Bronchial epithelial cell (primary cell): ENCODE results near the gene PRR14L. TPM values are rescaled to one million over a fixed set of nuclear protein-coding genes. Genes with fewer than 3 reads are reported as not detected.

Source experiments
- DNase-seq: peaks from one replicate; pipeline ENCODE4 v3.0.0-alpha.2; 2010; ENCODE audit warnings: low read depth
- FAIRE-seq: peaks from 2 replicates; lab custom pipeline; 2011; peaks lifted over from hg19 to GRCh38; lab: Jason Lieb, UNC
- H3K27me3 ChIP-seq: 2 replicates; pipeline ENCODE4 v1.5.1; 2011; ENCODE audit warnings: low read length; ENCODE audit not compliant: control insufficient read depth, insufficient read depth
- H3K36me3 ChIP-seq: 2 replicates; pipeline ENCODE4 v1.5.1; 2011; ENCODE audit warnings: low read length; ENCODE audit not compliant: control insufficient read depth, insufficient read depth
- H3K4me3 ChIP-seq: 2 replicates; pipeline ENCODE4 v1.5.1; 2011; ENCODE audit warnings: mild to moderate bottlenecking, low read depth, low read length, control low read depth
- CTCF ChIP-seq: IDR thresholded peaks from 2 replicates; pipeline ENCODE4 v1.5.1; 2011; ENCODE audit warnings: mild to moderate bottlenecking, moderate library complexity, low read length, control low read depth, inconsistent platforms; ENCODE audit not compliant: insufficient read depth, severe bottlenecking
- total RNA-seq: library from RNA; depleted of rRNA; stranded (reverse); fragments of >200 nt; gene quantifications from 2 replicates; pipeline ENCODE4 v1.2.1, GENCODE V29; 2014

The PRR14L gene
- total RNA-seq, 1 donor from 2014 or later: 17.4 TPM

DNA sequence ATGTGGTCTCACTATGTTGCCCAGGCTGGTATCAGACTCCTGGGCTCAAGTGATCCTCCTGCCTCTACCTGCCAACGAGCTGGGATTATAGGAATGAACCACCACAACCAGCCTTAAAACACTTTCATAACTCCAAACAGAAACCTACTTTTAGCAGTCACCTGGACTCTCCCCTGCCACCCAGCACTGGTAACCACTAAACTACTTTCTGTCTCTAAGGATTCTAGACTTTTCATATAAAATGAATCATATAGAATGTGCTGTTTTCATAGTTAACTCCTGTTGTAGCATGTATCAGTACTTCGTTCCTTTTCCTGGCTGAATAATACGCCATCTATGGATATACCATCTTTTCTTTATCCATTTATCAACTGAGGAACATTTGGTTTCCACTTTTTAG is 58.5 kb downstream of the PRR14L start:
- FAIRE-seq: no peak
- Histone ChIP-seq H3K4me3 (no peak overlapping the region), H3K36me3 (peaks cover 8% of the 10 kb centered on the region), H3K27me3 (no peaks in the 10 kb centered on the region)
- DNase-seq: no peak
- TF ChIP-seq CTCF: no peak

DNA sequence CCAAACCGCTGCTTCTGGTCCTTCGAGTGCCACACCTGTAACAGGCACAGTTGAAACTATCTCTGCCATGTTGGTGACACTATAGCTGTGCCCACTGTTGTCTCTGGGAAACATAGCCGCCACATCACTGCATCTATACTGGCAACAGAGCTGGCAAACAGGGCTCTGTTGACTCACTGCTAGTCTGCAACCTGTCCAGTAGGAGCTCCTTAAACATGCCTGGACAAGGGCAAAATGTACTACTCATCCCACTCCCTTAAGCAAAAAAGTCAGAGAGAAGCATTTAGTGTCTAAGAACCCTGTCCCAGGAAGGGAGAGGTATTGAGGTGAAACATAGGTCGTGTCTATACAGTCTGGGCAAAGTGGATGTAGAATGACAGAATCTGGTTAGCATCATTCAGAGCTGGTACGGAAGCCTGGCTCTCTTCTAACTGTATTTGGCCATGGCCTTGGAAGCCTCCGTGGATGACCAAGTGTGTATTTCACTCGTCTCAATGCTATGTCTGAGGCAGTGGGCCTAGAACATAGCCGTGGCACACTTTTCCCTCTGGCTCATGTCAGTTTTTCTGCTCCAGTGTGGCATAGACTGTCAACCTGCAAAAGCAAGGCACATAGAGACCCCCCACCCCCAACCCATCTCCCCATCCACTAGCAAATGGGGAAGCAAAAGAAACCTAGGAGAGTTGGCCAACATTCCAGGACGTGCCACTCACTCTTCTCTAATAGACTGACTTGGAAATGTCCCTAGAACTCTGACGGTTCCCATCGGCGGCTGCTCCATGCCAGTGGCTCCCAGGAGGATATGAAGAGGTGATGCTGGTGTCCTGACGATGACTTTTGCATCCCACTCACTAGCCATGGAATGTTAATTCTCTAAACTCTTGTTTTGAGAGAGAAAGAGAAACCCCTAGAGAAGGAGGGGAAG is 66.5 kb downstream of the PRR14L start:
- Histone ChIP-seq H3K27me3 (no peaks in the 10 kb centered on the region), H3K36me3 (peaks cover 4% of the 10 kb centered on the region), H3K4me3 (no peak overlapping the region)
- peak; percentile 11 for TF ChIP-seq CTCF
- DNase-seq (peak; percentile 97), FAIRE-seq (peak; percentile 99)

DNA sequence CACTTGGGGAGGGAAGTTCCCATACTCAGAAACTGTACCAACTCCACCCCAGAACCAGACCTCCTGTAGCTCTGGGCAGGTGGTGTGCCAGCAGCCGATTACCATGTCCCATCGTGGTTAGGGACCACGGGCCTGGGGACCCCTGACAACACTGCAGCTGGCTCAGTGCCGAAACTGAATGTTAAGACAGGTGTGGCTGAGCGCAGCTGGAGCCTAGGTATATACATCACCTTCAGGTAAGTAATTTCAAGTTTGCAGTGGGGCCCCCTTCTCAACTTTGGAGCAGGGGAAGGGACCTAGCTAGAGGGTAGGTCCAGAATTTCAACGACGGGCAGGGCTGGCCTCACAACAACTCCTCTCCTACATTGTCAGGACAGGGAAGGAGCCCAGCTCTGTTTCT is 67.2 kb downstream of the PRR14L start:
- no peak for TF ChIP-seq CTCF
- no peak for DNase-seq
- Histone ChIP-seq H3K27me3 (no peaks in the 10 kb centered on the region), H3K36me3 (peaks cover 4% of the 10 kb centered on the region), H3K4me3 (no peak overlapping the region)
- FAIRE-seq: no peak

DNA sequence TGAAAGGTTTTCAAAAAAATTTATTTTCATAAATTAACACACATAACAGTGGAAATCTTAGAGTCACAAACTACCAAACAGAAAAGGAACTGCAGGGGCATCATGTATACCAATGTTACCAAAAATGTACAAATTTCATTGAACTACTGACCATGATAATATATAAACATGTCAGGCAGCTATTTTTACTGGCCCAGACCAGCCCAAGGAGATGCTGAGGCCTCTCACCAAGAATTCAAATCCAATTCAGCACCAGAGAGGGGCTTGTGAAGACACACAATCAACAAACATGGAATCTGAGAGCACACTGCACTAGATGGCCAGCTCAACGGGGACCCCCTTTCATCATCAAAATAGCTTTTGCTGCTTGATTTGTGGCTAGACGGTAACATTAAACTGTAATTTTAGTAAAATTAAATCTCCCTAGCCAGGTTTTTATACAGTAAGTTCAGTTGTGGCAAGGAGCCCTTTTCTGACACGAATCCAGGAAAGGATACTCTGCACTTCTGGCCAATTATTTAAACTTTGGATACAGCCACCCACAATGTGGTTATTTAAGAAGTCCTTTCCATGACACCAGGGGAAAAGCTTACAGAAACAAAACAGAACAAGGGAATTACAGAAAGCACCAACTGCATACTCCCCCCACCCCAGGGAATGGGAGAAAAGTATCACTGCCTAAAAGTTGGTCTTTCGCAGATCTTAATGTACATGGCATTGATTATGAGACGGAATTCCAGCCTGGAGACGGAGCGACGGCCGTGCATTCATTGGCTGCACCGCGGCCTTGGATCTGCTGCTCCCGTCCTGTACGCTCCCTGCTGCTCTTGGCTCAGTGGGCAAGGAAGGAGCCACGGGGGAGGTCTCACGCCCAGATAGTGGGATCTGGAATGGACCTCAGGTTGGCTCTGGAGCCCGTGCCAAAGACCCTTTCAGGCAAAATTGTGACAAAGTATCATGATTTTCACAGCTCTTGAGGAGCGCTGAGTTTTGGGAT is 68.3 kb downstream of the PRR14L start:
- FAIRE-seq: no peak

DNA sequence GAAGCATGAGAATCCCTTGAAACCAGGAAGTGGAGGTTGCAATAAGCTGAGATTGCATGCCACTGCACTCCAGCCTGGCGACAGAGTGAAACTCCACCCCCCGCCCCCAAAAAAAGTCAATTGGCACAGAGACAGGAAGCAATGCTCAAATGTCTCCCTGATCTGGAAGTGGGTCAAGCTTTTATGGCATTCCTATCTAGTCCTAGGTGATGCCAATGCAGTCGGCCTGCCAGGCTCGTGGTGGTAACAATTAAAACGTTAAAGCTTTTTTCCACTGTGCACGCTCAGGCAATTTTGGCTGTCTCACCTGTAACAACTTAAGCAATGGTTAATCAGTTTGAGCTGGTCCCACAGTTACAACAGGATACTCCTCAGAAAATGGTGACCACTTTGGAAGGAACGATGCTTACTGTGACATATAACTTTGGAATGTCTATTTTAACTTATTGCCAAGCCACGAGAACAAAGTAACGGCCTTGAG is 69.0 kb downstream of the PRR14L start:
- no peak for TF ChIP-seq CTCF
- H3K27me3 ChIP-seq: no peaks in the 10 kb centered on the region
- peak; percentile 55 for DNase-seq
- FAIRE-seq: no peak
- peaks cover 4% of the 10 kb centered on the region for H3K36me3 ChIP-seq
- H3K4me3 ChIP-seq: no peak overlapping the region

More for the DNA sequence above, 68.3 kb downstream of the PRR14L start:
- H3K4me3 ChIP-seq: no peak overlapping the region
- TF ChIP-seq CTCF: no peak
- no peaks in the 10 kb centered on the region for H3K27me3 ChIP-seq
- H3K36me3 ChIP-seq: peaks cover 4% of the 10 kb centered on the region
- no peak for DNase-seq
